Dedifferentiated amniotic fluid mesenchymal stem cell (primary cell): ENCODE results near the gene TIMM10.
A peak's percentile ranks its signal among the peaks of the same experiment; 100 is the strongest.

Experiments used
- DNase-seq: peaks from one replicate; pipeline ENCODE4 v3.0.0-alpha.2; 2016; ENCODE audit errors: extremely low spot score

Gene TIMM10

DNA sequence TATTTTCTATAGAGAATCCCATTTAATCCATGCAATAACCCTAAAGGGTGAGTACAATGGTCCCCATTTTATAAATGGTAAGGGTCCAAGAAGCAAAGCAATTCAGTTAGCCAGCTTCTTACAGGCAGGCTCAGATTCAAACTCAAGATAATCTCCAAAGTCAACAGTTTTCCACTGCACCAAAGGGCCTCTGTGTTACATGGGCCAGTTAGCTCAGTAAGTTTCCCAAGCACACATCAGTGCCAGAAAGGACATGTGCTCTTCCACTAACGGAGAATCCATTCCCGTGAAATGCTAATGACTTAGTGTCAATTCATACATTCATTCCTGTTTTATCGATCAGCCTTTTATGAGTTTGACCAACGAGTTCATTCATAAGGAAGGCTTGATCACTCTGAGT, 26.0 kb downstream of the TIMM10 start:
- no peak for DNase-seq

DNA sequence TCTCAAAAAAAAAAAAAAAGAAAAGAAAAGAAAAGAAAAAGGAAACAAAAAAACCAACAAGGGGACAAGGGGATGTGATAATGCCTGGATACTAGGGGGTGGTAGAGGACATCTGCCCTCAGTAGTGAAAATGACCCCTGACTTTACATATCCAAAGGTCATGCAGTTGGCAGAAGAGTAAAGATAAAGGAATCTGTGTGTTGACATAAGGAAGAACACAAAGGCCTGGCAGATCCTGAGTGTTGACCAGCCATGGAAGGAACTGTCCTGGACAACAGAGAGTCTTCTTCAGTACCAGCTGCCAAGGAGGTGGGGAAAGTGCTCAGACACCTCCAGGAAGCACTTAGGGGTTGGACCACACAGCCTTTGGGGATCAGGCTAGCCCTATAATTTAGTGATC, 27.7 kb downstream of the TIMM10 start:
- no peak for DNase-seq

DNA sequence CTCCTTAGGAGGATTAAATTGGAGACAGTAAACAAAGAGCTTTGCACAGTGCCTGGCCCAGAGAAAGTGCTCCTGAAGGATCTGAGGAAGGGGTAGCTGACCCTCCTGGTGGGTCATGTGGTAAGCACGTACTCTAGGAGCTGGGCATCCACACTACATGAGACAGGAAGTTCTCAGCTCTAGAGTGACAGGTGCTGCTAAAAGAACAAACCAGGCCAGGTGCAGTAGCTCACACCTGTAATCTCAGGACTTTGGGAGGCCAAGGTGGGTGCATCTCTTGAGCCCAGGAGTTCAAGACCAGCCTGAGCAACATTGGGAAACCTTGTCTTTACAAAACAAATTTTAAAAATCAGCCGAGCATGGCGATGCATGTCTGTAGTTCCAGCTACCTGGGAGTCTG, 28.2 kb downstream of the TIMM10 start:
- no peak for DNase-seq

DNA sequence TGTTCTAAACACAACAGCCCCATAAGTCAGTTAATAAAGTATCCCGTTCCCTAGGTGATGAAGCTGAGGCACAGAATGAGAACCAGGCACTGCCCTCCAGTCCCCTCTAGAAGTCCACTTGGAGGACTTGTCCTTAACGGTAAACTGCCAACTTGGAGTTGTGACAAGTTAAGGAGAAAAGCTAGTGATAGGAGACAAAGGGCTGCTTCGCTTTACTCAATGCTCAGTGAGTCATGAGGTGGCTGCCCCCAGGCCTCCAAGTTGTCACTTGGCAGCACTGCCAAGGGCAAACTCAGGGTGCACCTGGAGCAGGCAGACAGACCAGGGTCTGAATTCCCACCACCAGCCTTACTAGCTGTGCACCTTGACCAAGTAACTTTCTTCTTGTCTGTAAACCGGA, 28.6 kb downstream of the TIMM10 start:
- DNase-seq, result no peak

DNA sequence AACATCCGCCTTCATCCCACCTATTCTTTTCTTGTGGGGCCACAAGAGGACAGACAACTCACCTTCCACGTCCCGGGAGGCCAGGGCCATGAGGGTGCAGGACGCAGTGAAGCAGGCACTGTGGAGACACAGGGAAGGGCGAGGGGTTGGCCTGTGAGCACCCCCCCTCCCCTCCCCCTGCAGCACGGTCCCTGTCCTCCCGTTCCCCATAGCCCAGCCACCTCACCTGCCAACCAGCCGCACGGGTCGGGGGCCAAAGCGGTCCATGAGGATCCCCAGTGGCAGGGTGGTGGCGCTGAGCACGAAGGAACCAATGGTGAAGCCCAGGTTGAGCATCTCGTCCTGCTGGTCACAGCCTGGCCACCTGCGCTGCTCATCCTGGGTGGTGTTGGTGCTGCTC, 29.6 kb downstream of the TIMM10 start:
- no peak for DNase-seq

DNA sequence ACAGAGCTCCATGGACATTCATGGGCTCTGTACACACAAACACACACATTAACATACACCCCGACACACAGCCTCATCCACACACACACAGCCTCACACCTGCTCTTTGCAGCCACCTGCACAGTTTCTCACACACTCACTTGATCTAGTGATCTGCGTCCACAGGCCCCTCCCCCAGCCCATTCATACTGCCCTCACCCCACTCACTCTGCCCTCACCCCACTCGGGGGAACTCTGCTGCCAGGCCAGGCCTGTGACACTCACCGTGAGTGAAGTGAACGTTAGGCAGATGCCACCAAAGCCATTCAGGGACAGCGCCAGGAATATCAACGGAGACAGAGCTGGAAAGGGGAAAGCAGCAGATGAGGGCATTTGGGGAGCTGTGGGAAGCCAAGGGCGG, 30.0 kb downstream of the TIMM10 start:
- no peak for DNase-seq

GRCh38 chr11:57499983-57500461, 30.5 kb downstream of the TIMM10 start:
- no peak for DNase-seq

DNA sequence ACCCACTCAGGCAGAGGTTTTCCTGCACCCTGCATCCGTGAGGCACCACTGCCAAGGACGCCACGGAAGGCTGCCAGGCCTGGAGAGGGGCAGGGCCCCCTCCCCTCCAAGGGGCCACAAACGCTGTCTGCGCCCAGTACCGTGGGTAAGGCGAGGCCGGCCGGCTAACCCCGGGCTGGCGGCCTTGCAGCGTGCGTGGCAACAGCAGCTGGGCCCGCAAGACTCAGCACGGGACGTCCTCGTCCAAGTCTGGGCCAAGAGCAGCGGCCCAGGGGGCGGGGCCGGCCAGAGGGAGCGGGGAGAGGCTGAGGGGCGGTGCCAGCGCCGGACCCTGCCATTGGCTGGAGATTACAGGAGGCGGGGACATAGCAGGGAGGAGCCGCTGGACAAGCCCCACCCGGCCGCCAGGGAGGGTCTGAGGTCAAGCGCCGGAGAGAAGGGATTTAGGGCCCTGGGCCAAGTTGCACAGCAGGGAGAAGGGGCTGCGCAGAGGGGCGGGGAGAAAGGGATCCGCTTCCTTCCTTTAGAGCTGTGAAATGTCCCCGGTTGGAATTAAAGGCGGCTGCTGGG, 31.1 kb downstream of the TIMM10 start:
- DNase-seq, result peak; percentile 76

- DNase-seq, result no peak
Measured at GRCh38 chr11:57498540-57498939, 32.0 kb downstream of the TIMM10 start.

- DNase-seq, result no peak
Measured at GRCh38 chr11:57497303-57498247, 33.0 kb downstream of the TIMM10 start.

DNA sequence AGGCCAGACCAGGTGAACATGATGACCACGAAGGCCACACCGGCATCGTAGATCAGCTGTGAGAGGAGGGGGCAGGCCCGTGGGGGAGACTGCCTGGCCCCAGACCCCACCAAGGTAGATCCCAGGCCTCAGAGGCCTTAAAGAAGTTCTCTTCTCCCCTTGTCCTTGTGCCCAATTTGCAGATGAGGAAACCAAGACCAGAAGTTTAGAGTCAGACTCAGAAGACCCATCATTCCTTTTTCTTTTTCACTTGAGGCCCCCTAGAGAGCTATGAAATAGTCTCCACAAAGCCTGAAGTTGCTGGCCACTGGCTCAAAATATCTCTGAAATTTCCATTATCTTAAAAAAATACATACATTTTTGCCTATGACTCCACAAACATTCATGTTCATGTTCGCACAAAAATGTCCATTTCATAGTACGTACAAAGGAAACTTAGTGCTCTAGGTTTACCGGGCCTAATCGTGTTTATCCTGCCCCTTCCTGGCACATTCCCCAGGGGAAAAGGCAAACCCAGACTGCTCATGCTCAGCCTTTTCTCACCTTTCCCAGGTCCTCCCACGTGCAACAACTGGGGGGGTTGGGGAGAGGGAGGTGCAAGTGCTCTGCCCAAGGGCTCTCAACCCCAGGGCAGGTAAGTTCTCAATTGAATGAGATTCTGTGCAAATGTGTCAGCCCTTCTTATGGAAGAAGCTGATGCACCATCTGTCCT, 34.3 kb downstream of the TIMM10 start:
- DNase-seq, result no peak

- DNase-seq, result no peak
Measured at GRCh38 chr11:57493507-57494503, 36.7 kb downstream of the TIMM10 start.

DNA sequence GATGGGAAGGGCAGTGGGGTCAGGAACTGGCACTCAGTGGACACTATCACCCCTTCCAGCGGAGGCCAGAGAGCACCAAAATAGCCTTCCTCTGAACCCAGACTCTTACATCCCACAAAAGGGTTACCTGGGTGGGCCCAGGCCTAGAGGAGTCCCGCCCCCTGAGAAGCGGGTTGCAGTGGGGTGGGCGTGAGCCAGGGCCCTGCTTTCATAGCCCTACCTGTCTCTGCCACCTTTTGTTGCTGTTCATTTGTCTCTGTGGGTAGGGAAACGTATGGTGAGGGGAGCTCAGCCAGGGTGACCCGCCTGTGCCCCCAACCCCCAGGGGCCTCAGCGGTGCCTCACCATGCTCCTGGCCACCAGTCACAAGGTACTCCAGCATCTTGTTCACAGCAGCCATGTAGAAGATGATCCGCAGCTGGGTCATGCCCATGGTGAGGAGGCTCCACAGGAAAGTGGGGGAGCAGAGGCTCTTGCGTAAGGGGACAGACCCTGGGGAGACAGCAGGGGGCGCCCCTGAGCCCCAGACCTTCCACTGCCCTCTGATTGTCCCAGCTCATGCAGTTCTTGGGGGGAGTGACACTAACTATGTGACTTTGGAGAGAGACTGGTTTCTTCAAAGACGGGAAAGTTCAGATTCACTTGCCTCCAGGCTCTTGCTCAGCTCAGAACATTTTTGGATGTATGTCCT, 39.0 kb downstream of the TIMM10 start:
- no peak for DNase-seq

DNA sequence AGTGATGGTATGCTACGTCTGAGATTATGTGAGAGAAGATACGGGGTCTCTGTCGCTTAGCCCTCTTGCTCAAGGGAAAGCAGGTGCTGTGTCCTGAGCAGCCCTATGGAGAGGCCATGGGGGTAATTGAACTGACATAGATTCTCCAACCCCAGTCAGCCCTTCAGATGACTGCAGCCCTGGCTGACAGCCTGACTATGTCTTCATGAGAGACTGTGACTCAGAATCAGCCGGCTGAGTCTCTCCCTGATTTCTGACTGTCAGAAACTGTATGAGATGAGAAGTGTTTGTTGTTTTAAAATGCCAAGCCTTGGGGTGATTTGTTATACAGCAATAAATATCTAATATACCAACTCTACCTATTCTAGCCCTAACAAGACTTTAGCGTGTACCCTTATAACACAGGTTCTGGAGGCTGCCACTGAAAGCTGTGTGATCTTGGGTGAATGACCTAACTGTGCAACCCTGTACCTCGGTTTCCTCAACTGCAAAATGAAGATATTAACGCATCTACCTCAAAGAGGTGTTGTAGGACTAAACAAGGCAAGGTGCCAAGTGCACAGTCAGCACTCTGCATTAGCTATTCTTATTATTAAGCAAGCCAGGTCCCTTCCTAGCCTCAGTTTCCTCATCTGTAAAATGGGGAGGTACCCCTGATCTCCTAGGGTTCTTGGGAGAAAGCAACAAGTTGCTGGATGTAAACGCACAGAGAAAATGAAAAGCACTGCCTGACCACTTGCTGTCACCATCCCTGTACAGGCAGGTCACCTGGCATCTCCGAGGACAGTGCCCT, 39.9 kb downstream of the TIMM10 start:
- DNase-seq, result no peak

- DNase-seq, result no peak
Measured at GRCh38 chr11:57487920-57488659, 42.5 kb downstream of the TIMM10 start.

- no peak for DNase-seq
Measured at GRCh38 chr11:57487021-57487778, 43.4 kb downstream of the TIMM10 start.

DNA sequence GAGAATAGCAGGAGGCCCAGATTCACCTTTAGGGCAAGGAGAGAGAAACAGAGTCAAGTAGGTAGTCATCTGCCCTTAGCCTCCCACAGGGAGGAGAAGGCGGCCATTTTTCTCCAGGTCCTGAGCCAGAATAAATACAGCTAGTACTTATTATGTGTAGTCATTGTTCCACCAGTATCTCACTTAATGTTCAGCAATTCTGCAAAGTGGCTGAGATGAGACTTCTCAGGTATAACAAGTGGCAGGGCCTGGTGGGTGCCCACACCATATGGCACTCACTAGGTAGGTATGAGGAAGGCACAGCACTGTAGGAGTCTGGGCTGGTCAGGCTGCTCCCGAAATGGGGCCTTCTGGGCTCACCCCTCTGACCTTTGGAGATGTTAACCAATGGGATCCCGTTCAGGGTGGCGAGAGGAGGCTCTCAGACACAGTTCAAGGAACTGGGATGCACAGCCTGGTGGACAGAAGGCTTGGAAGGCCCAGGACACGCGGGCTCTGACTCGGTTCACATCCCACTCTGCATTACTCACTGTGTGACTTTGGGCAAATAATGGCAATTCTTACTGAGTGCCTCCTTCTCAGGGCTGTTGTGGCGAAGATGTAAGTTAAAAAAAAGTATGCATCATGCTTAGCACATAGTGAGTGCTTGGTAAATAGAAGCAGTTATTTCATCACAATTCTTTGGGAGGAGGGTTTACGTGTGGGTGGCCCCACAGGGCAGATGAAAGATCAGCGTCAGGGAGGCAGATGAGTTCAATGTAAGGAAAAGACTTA, 45.1 kb downstream of the TIMM10 start:
- DNase-seq, result no peak
